K562 (cell line): ENCODE measurements around the gene YBX3. TPM values are rescaled to one million over a fixed set of nuclear protein-coding genes. Genes with fewer than 3 reads are reported as not detected.

Experiments
- CAMTA2 ChIP-seq: fragments of 250-450 bp; sonication (Bioruptor Pico); conservative IDR thresholded peaks from 2 replicates; pipeline ENCODE4 v1.5.1; 2022
- CBFA2T2 ChIP-seq: fragments of 450-650 bp; conservative IDR thresholded peaks from 2 replicates; pipeline ENCODE4 v1.6.1; 2017; ENCODE audit warnings: mild to moderate bottlenecking
- DDX20 ChIP-seq: fragments of 450-650 bp; IDR thresholded peaks from 2 replicates; pipeline ENCODE4 v1.6.1; 2016; ENCODE audit warnings: missing genetic modification characterization, low read depth, mild to moderate bottlenecking, missing compliant biosample characterization, moderate library complexity
- HDAC2 ChIP-seq: fragments of 450-650 bp; IDR thresholded peaks from 2 replicates; pipeline ENCODE4 v1.6.1; 2016; ENCODE audit warnings: mild to moderate bottlenecking
- MAFG ChIP-seq: fragments of 450-650 bp; conservative IDR thresholded peaks from 2 replicates; pipeline ENCODE4 v1.6.1; 2016; ENCODE audit warnings: missing genetic modification characterization, missing compliant biosample characterization
- MTA2 ChIP-seq: fragments of 450-650 bp; IDR thresholded peaks from 2 replicates; pipeline ENCODE4 v1.6.1; 2016; ENCODE audit warnings: low read depth
- MYC ChIP-seq, 2 experiments: fragments of 250-450 bp in 1 of 2; sonication (Bioruptor Pico) in 1 of 2; IDR thresholded peaks; 2 replicates each; pipeline versions ENCODE4 v1.5.1 to v1.6.1; 2012 to 2021; ENCODE audit warnings: low read depth in 2 of 2, borderline replicate concordance in 1 of 2, improper control_type of control experiment in 1 of 2, low read length in 1 of 2, mild to moderate bottlenecking in 1 of 2, moderate library complexity in 1 of 2
- PHB ChIP-seq: fragments of 250-450 bp; sonication (Bioruptor Pico); IDR thresholded peaks from 2 replicates; pipeline ENCODE4 v1.5.0; 2021
- POU5F1 ChIP-seq: fragments of 150-350 bp; IDR thresholded peaks from 2 replicates; pipeline ENCODE4 v1.6.1; 2014; ENCODE audit warnings: borderline replicate concordance, low read length, low read depth, mild to moderate bottlenecking; ENCODE audit not compliant: partially characterized antibody
- RAD21 ChIP-seq, 2 experiments: fragments of 250-450 bp in 1 of 2; fragments of 450-650 bp in 1 of 2; sonication (Bioruptor Pico) in 1 of 2; formaldehyde crosslinking in 1 of 2; IDR thresholded peaks in 1 of 2; conservative IDR thresholded peaks in 1 of 2; 2 replicates each; pipeline versions ENCODE4 v1.4.0 to v1.8.0; 2020 to 2022; ENCODE audit warnings: mild to moderate bottlenecking in 2 of 2, moderate library complexity in 1 of 2
- RBM14 ChIP-seq: fragments of 200-400 bp; formaldehyde crosslinking; IDR thresholded peaks from 2 replicates; pipeline ENCODE4 v1.6.1; 2018; ENCODE audit warnings: low read depth, mild to moderate bottlenecking, low read length, moderate library complexity, borderline replicate concordance; ENCODE audit not compliant: insufficient read depth
- SMC3 ChIP-seq: conservative IDR thresholded peaks from 2 replicates; pipeline ENCODE4 v1.6.1; 2011; ENCODE audit warnings: low read depth, low read length, improper control_type of control experiment; ENCODE audit not compliant: insufficient read depth
- SRF ChIP-seq, 2 experiments: fragments of 250-450, 450-650 bp in 1 of 2; sonication (Bioruptor Pico) in 1 of 2; sonication (generic) in 1 of 2; formaldehyde crosslinking; IDR thresholded peaks; 2 replicates each; pipeline versions ENCODE4 v1.5.0 to v1.5.1; 2020 to 2022; ENCODE audit warnings: mild to moderate bottlenecking in 1 of 2, missing genetic modification reagents in 1 of 2
- SRSF9 ChIP-seq: fragments of 200-400 bp; formaldehyde crosslinking; IDR thresholded peaks from 2 replicates; pipeline ENCODE4 v1.6.1; 2017; ENCODE audit warnings: low read depth, low read length, borderline replicate concordance
- TAF1 ChIP-seq: IDR thresholded peaks from 2 replicates; pipeline ENCODE4 v1.6.1; 2011; ENCODE audit warnings: mild to moderate bottlenecking, low read length, moderate library complexity; ENCODE audit not compliant: insufficient read depth, control insufficient read depth, severe bottlenecking; ENCODE audit errors: extremely low read depth
- ZC3H4 ChIP-seq: sonication (generic); formaldehyde crosslinking; IDR thresholded peaks from 2 replicates; pipeline ENCODE4 v1.9.0; 2021; ENCODE audit warnings: missing genetic modification reagents, borderline replicate concordance
- ZC3H8 ChIP-seq: fragments of 450-650 bp; IDR thresholded peaks from 2 replicates; pipeline ENCODE4 v1.6.1; 2017
- ZNF232 ChIP-seq: sonication (generic); formaldehyde crosslinking; IDR thresholded peaks from 2 replicates; pipeline ENCODE4 v1.8.0; 2022; ENCODE audit warnings: mild to moderate bottlenecking, missing genetic modification reagents
- ZNF668 ChIP-seq: fragments of 250-450 bp; sonication (Bioruptor Pico); IDR thresholded peaks from 2 replicates; pipeline ENCODE4 v1.8.0; 2022; ENCODE audit warnings: mild to moderate bottlenecking, inconsistent platforms
- ZNF764 ChIP-seq: fragments of 250-450 bp; sonication (Bioruptor Pico); IDR thresholded peaks from 2 replicates; pipeline ENCODE4 v1.4.0; 2020; ENCODE audit warnings: low read depth, mild to moderate bottlenecking, moderate library complexity
- polyA plus RNA-seq, 8 experiments: library from polyadenylated mRNA; depleted of rRNA in 4 of 8; stranded (reverse) in 5 of 8; unstranded in 3 of 8; fragments of >200 nt; fragmentation: Nextera tagmentation in 2 of 8; fragmentation: Illumina TruSeq in 1 of 8; extraction: Ambion mirVana in 2 of 8; extraction: Trizol in 1 of 8; gene quantifications; 2 replicates each; pipeline versions ENCODE4 v1.2.1 to v1.2.3, GENCODE V29; 2011 to 2014; ENCODE audit warnings: inconsistent platforms in 1 of 8, missing spikeins in 1 of 8
- total RNA-seq, 7 experiments: library from RNA; depleted of rRNA in 6 of 7; stranded (reverse); fragments of >200 nt in 6 of 7; fragmentation: Illumina TruSeq in 2 of 7; extraction: Trizol in 2 of 7; gene quantifications; 2 replicates each; pipeline versions ENCODE4 v1.2.1 to v1.2.3, GENCODE V29; 2011 to 2021; ENCODE audit warnings: low replicate concordance in 1 of 7
- TF ChIP-seq, protein P1 (sequence below): fragments of 450-650 bp; conservative IDR thresholded peaks from 2 replicates; pipeline ENCODE4 v1.6.1; 2016; ENCODE audit warnings: missing genetic modification characterization, low read depth, mild to moderate bottlenecking, missing compliant biosample characterization, moderate library complexity
- TF ChIP-seq, protein P2 (sequence below): sonication (generic); formaldehyde crosslinking; IDR thresholded peaks from 2 replicates; pipeline ENCODE4 v1.5.0; 2020; ENCODE audit warnings: missing genetic modification reagents
- TF ChIP-seq, protein P3 (sequence below): fragments of 450-650 bp; formaldehyde crosslinking; IDR thresholded peaks from 2 replicates; pipeline ENCODE4 v1.4.0; 2020; ENCODE audit warnings: mild to moderate bottlenecking, moderate library complexity

YBX3 gene
- total and polyA plus RNA-seq, 9 of the 15 experiments (the other 6 are each of a cell fraction or from before 2014, with no cell fraction given): 47.0 to 239 (median 81.5) TPM

DNA sequence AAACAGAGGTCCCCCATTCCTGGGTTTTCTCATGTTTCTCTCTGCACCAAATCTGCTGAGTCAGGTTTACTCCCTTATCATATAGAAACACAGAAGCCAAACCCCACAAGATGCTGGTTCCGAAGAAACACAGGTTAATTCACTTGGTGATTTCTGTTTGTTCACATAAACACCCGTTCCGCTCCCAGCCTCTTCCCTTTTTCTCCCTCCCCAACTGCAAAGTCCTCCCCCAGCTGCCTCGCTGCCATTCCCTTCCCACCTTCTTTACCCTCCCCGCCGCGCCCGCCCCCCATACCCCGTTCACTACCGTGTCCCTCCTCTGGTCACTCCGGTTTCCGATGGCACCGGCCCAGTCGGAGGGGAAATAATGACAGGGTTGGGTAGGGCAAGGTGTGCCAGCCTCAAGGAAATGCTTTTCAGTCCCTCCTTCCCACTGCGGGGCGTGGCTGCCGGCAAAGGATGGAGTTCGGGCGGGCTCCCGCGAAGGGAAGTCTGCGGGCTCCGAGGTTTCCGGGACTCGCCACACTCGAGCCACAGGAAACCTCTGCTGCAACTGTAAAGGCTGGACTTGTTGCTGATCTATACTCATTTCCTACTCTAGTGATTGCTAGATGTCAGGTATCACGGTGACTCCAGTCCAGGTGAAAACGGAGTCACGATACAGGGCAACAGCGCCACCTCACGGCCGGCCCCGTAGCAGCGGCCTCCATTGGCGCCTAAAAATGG lies 49.3 kb downstream of the YBX3 start, which contains the start of gene STYK1 (continued):
- TF ChIP-seq MAFG (tag) (peak; percentile 98), RBM14 (no peak), SRF (CRISPR knock-in tag; IDR thresholded peaks at IDR 0.05) (no peak), ZNF668 (no peak), CBFA2T2 (peak; percentile 32; the same call in 1 of the 2 replicates), PHB (CRISPR knock-in tag) (no peak), ZC3H4 (no peak), RAD21 (CRISPR knock-in tag; conservative IDR thresholded peaks at IDR 0.05 in 1 of 2, IDR thresholded peaks at IDR 0.05 in 1 of 2) (peak; percentile 61 to 79), DDX20 (tag) (no peak), TAF1 (no peak), SMC3 (peak; percentile 41; the same call in 1 of the 2 replicates), ZNF232 (CRISPR knock-in tag) (no peak), ZC3H8 (no peak), HDAC2 (no peak), SRSF9 (no peak), MTA2 (no peak), MYC (IDR thresholded peaks at IDR 0.05; ENCODE audit: low read depth, low read length) (no peak), MYC (CRISPR knock-in tag; IDR thresholded peaks at IDR 0.05; ENCODE audit: borderline replicate concordance, low read depth) (no peak), CAMTA2 (CRISPR knock-in tag) (no peak), ZNF764 (CRISPR knock-in tag) (no peak), POU5F1 (no peak)
- TF ChIP-seq, protein P1, sequence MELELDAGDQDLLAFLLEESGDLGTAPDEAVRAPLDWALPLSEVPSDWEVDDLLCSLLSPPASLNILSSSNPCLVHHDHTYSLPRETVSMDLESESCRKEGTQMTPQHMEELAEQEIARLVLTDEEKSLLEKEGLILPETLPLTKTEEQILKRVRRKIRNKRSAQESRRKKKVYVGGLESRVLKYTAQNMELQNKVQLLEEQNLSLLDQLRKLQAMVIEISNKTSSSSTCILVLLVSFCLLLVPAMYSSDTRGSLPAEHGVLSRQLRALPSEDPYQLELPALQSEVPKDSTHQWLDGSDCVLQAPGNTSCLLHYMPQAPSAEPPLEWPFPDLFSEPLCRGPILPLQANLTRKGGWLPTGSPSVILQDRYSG (tag): no peak
- TF ChIP-seq, protein P2, sequence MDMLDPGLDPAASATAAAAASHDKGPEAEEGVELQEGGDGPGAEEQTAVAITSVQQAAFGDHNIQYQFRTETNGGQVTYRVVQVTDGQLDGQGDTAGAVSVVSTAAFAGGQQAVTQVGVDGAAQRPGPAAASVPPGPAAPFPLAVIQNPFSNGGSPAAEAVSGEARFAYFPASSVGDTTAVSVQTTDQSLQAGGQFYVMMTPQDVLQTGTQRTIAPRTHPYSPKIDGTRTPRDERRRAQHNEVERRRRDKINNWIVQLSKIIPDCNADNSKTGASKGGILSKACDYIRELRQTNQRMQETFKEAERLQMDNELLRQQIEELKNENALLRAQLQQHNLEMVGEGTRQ (CRISPR knock-in tag): no peak
- TF ChIP-seq, protein P3, sequence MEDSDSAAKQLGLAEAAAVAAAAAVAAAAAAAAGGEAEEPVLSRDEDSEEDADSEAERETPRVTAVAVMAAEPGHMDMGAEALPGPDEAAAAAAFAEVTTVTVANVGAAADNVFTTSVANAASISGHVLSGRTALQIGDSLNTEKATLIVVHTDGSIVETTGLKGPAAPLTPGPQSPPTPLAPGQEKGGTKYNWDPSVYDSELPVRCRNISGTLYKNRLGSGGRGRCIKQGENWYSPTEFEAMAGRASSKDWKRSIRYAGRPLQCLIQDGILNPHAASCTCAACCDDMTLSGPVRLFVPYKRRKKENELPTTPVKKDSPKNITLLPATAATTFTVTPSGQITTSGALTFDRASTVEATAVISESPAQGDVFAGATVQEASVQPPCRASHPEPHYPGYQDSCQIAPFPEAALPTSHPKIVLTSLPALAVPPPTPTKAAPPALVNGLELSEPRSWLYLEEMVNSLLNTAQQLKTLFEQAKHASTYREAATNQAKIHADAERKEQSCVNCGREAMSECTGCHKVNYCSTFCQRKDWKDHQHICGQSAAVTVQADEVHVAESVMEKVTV (CRISPR knock-in tag): peak; percentile 57
